Omental fat pad (tissue), 4 donors: Measurements from ENCODE around the gene CD164. TPM values are rescaled to one million over a fixed set of nuclear protein-coding genes. Genes with fewer than 3 reads are reported as not detected.

Experiments used
- ATAC-seq: fragments of 150-250 bp; one replicate; pipeline ENCODE4 v1.9.1; 2016; ENCODE audit warnings: mild to moderate bottlenecking, moderate library complexity; ENCODE audit not compliant: low FRiP score
- DNase-seq: peaks from one replicate; pipeline ENCODE4 v3.0.0-alpha.2; 2019; ENCODE audit warnings: low spot score
- total RNA-seq, 4 donors: library from RNA; depleted of rRNA; stranded (reverse); fragments of >200 nt; gene quantifications; one replicate each; pipeline ENCODE4 v1.1.0, GENCODE V29; 2016
- TF ChIP-seq, protein P1 (sequence below), 3 donors: fragments of 450-650 bp; IDR thresholded peaks; one replicate each; pipeline ENCODE4 v1.5.1; 2016 to 2017; ENCODE audit warnings: antibody characterized with exemption in 3 of 3, mild to moderate bottlenecking in 3 of 3, moderate library complexity in 2 of 3

Gene CD164
- total RNA-seq, 4 donors from 2014 or later, result 146 to 273 (median 236) TPM

GRCh38 chr6:109389650-109390274 lies 7.5 kb upstream of the CD164 start:
- no peak for DNase-seq
- TF ChIP-seq, protein P1, sequence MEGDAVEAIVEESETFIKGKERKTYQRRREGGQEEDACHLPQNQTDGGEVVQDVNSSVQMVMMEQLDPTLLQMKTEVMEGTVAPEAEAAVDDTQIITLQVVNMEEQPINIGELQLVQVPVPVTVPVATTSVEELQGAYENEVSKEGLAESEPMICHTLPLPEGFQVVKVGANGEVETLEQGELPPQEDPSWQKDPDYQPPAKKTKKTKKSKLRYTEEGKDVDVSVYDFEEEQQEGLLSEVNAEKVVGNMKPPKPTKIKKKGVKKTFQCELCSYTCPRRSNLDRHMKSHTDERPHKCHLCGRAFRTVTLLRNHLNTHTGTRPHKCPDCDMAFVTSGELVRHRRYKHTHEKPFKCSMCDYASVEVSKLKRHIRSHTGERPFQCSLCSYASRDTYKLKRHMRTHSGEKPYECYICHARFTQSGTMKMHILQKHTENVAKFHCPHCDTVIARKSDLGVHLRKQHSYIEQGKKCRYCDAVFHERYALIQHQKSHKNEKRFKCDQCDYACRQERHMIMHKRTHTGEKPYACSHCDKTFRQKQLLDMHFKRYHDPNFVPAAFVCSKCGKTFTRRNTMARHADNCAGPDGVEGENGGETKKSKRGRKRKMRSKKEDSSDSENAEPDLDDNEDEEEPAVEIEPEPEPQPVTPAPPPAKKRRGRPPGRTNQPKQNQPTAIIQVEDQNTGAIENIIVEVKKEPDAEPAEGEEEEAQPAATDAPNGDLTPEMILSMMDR (IDR thresholded peaks at IDR 0.05), result no peak
- no peak for ATAC-seq

DNA sequence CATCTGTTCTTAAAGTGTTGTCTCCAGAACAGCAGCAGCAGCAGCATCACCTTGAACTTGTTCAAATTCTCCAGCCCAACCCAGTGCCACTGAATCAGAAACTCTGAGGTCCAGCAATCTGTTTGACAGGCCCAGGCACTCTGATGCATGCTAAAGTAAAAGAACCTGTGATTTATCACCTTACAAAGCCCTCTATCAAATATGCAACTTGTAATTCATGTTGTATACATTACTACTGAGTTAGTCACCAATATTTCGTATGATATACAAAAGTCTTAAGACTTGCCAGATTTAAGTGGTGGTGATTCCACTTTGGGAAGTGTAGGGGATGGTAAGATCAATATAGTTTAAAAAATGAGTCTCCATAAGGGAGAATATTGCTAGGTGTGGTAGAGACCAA lies 6.0 kb upstream of the CD164 start:
- DNase-seq (no peak), ATAC-seq (no peak)
- TF ChIP-seq, protein P1 (IDR thresholded peaks at IDR 0.05), result no peak

DNA sequence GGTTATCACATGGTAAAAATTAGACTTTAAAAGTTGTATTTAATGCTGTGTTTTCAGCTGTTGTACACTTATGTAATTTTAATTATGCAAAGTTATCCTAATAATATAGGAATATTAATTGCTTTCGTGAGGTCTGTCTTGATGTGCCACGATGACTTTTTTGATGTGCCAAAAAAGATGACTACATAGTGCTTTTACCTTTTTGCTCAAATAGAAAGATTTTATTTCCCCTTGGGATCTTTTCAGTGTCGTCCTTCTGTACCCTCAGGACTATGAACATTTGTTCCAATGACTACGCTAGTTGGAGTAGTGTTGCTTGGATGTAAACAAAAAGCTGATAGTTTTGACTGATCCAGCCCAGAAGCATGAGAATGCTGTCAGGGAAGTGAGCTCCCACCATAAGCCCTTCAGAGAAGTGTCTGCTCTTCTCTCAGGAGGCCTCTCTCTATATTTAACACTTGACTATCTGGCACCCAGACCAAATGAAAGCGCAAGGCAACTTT lies 1.2 kb upstream of the CD164 start:
- TF ChIP-seq, protein P1 (IDR thresholded peaks at IDR 0.05), result no peak
- DNase-seq, result no peak
- no peak for ATAC-seq

DNA sequence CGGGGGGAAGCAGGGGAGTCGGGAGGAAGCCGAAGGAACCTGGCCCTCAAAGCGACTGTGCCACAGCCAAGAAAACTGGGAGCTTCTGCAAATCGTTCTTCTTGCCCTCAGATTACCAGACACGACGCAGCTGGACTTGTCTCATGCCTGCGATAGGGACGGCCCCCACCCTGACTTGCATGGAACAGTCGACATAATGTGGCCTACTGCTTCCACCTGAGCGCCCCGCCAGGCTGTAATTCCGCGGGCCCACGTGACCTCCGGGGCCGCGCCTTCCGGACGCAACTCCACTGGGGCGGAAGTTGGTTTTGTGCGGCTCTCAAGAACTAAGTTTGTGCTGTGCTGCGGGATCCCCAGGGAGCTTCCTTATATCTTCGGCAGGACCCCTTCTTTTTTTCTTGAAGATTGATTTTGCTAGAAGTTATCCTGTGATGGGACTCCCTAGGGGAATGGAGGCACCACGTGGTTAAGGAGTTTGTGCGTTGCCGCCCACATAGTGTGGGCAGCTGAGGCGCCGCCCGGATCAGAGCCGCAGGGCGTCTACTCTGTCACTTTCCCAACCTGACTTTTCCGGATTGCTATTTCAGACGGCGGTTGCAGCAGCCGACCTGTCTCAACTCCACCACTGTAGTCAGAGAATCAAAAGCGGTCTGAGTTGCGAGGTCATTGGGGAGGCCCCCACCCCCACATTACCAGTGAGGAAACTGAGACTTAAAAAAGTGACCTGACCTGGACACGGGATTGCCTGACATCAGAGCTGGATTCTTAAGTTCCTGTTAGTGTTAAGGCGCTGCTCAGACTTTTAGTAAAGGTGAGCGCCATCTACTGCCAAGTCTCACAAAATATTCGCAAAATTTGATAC lies 540 bp upstream of the CD164 start:
- TF ChIP-seq, protein P1 (IDR thresholded peaks at IDR 0.05), result no peak
- ATAC-seq (peak; percentile 92), DNase-seq (peak; percentile 78)

DNA sequence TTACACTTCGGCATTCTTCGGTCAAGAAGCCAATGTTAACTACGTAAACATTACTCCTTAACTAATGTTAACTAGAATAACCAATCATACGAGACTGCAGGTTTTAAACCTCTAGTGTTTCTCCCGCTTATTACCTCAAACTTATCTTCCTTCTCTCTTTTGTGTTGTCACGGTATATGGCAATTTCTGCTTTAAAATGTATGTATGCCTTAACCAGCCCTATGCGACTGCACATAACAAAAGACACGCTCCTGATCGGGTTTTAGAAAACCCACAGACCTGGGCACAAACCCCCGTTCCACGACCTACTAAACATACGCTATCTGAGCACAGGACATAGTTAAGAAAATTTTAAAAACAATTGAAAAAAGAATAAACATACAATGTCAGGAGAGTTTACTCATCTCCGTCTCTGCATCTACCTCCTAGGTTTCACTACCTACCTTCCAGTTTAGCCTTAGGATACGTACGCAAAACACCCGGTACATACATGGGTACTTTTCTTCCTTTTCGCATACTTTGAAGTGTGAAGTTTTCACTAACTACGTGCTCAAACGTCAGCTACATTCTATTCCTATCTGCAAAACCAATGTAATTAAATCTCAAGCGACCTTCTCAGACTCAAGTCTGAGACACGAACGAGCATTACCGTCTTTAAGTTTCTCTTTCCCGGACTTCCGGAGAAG lies 1.1 kb downstream of the CD164 start:
- TF ChIP-seq, protein P1 (IDR thresholded peaks at IDR 0.05), result no peak
- ATAC-seq (no peak), DNase-seq (no peak)

DNA sequence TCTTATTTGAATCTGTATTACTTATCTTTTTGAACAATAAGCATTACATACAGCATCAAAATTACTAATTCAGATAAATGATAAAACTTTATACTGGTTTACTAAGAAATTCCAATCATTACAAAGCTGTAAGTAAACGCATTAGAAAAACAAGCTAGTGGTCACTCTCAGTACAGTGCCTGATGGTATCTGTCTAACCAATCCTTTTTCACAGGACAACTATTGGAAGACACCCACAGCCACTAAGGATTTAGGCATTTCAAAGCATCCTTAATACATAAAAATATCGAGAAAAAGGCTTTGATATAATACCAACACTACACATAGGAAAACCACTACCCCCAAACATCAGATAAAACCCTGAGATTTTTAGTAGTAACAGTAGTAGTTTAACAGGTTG lies 2.6 kb downstream of the CD164 start:
- no peak for DNase-seq
- no peak for ATAC-seq
- TF ChIP-seq, protein P1 (IDR thresholded peaks at IDR 0.05), result no peak
